GM21526 (cell line): ENCODE results near the gene RIPK1.
A peak's percentile ranks its signal among the peaks of the same experiment; 100 is the strongest.
"Not testable (repeated sequence)": the region's sequence is repeated elsewhere in the genome, so short reads cannot be mapped to it uniquely, and the experiment has no call there.

Experiments
- ATAC-seq: cut with Tn5 transposase; IDR thresholded peaks from one replicate; pipeline ENCODE4 v1.9.1; 2021; ENCODE audit warnings: moderate library complexity; ENCODE audit not compliant: unreplicated experiment, low FRiP score

RIPK1 gene

GRCh38 chr6:3045369-3045768, 22.9 kb upstream of the RIPK1 start:
- no peak for ATAC-seq

GRCh38 chr6:3045777-3046176, 22.5 kb upstream of the RIPK1 start:
- no peak for ATAC-seq

- ATAC-seq: no peak
These were observed 22.0 kb upstream of the RIPK1 start for GRCh38 chr6:3046295-3046694.

GRCh38 chr6:3048009-3048408, 20.3 kb upstream of the RIPK1 start:
- not testable (repeated sequence) for ATAC-seq

- no peak for ATAC-seq
These were observed 15.6 kb upstream of the RIPK1 start for GRCh38 chr6:3052481-3053230.

- ATAC-seq: no peak
These were observed 15.1 kb upstream of the RIPK1 start for GRCh38 chr6:3053231-3053508.

- not testable (repeated sequence) for ATAC-seq
These were observed 13.8 kb upstream of the RIPK1 start for GRCh38 chr6:3054229-3055157.

- not testable (repeated sequence) for ATAC-seq
These were observed 13.2 kb upstream of the RIPK1 start for GRCh38 chr6:3055158-3055499.

- no peak for ATAC-seq
These were observed 11.1 kb upstream of the RIPK1 start for GRCh38 chr6:3057063-3057770.

GRCh38 chr6:3058957-3059356, 9.3 kb upstream of the RIPK1 start:
- no peak for ATAC-seq

- ATAC-seq: not testable (repeated sequence)
These were observed 8.2 kb upstream of the RIPK1 start for GRCh38 chr6:3060092-3060491.

- ATAC-seq: no peak
These were observed 6.8 kb upstream of the RIPK1 start for GRCh38 chr6:3061501-3061941.

GRCh38 chr6:3063340-3063732, 5.0 kb upstream of the RIPK1 start:
- ATAC-seq: not testable (repeated sequence)

GRCh38 chr6:3063733-3064700, 4.3 kb upstream of the RIPK1 start:
- peak; percentile 54 for ATAC-seq

- ATAC-seq: no peak
These were observed 3.3 kb downstream of the RIPK1 start for GRCh38 chr6:3071568-3071967.

- no peak for ATAC-seq
These were observed 4.5 kb downstream of the RIPK1 start for GRCh38 chr6:3072798-3073197.

- no peak for ATAC-seq
These were observed 5.1 kb downstream of the RIPK1 start for GRCh38 chr6:3073382-3073781.

- no peak for ATAC-seq
These were observed 7.4 kb downstream of the RIPK1 start for GRCh38 chr6:3075772-3076113.

GRCh38 chr6:3076320-3076719, 8.0 kb downstream of the RIPK1 start:
- ATAC-seq: no peak

- ATAC-seq: no peak
These were observed 9.1 kb downstream of the RIPK1 start for GRCh38 chr6:3077430-3077829.
